NCI-H1105 (cell line): ENCODE results near the gene CMTM1.

Source experiments
- DNase-seq: peaks from one replicate; lab custom pipeline; 2025; lab: John Stamatoyannopoulos, UW

The CMTM1 gene, protein sequence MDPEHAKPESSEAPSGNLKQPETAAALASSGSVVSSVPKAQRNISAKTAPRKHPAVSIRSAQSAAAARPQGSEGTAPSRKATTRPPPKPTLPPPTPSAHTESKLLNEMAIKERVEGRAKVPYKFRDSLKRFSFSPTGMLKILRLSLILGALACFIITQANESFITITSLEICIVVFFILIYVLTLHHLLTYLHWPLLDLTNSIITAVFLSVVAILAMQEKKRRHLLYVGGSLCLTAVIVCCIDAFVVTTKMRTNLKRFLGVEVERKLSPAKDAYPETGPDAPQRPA

DNA sequence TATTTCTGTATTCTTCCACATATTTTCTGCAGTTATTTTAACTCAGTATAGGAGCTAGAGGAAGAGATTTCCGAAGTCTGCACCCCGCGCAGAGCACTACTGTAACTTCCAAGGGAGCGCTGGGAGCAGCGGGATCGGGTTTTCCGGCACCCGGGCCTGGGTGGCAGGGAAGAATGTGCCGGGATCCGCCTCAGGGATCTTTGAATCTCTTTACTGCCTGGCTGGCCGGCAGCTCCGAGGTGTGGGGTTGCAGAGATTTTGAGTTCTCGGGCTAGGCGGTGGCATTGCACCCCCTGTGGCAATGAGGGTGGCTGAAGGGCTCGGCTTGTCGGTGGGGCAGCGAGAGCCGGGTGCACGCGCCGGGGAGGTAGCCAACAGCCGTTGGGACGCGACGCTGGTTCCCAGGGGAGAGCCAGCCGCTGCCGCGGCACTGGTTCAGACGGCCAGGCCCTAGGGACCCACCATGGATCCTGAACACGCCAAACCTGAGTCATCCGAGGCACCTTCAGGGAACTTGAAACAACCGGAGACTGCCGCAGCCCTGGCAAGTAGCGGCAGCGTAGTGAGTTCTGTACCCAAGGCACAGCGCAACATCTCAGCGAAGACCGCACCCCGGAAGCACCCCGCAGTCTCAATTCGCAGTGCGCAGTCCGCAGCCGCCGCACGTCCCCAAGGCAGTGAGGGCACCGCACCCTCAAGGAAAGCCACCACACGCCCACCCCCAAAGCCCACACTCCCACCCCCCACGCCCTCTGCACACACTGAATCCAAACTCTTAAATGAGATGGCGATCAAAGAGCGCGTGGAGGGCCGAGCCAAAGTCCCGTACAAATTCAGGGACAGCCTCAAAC lies at the start of gene CMTM1:
TSS of gene CMTM1 (plus strand) at position 389 of the 851 bp plus-strand sequence. CDS start at position 464, 75 bp downstream.
- DNase-seq: no peak

DNA sequence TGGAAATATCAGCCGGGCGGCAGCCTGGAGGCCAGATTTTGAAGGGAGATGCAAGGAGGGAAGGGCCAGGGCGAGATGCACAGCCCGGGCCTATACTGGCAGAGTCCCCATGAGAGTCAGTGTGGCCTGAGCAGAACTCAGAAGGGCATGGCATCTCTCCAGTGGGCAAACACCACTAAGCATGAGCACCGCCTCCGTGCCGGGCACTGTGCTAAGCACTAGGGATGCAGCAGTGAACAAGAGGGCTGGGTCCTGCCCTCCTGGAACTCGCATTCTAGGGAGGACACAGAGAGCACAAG lies 49.8 kb upstream of the CMTM1 start:
- DNase-seq: no peak

DNA sequence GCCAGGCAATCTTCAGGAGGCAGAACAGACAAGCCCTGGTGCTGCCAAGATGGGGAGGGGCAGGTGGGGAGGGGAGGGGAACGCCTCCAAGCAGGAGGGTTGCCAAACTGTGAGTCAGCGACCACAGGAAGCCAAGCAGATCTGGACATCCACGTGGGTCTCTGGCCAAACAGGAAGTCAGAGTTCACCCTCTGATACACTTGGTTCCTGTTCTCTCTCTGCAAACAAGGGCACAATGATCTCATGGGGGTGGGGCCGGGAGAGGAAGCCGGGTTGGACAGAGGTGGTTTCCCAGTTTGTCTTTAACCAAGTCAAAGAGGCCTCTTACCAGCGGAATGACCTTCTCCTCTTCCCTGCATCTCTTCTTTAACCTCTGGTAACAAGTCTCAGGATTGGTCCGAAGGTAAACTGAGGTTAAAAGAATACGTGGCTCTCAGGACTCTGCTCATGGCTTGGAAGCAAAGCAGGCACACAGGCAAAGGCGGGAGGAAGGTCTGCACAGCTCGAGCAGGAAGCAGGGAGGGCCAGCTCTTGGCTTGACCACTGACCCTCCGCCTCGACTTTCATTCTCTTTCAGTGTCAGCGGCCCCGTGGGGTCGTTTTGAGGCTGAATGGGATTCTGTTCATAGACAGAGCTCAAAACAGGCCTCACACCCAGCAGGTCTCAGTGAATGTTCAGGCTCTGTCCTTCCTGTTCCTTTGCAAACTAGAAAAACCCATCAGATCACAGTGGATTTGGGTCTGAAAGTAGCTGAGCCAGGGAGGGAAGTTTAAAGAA lies 49.2 kb upstream of the CMTM1 start:
- no peak for DNase-seq

DNA sequence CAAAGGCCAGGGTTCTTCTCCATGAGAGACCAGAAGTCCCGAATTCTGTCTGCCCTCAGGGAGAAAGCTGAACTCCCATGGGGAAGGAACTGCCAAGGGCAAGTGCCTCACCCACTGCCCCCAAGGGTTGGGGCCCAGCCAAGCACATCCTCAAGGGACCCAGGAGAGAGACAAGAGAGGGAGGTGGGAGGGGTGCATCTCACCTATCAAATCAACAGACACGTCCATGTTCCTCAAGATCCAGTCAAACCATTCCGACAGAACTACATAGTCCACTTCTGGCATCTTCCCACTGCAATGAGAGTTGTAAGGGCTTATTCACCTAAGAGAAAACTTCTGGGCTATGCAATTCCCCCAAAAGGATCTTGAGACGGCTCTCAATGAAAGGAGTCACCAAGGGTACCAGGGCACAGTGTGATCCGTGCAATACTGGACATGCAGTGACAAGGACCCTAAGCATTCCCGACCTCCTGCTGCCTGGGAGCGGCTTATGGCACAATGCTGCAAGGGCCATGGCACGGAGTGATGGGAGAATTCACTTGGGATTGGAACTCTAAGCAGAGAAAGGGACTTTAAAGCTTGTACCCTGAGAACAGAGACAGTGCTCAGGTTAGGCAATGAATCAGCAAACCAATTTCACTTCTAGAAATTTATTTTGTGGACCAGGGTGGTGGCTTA lies 48.5 kb upstream of the CMTM1 start:
- no peak for DNase-seq

DNA sequence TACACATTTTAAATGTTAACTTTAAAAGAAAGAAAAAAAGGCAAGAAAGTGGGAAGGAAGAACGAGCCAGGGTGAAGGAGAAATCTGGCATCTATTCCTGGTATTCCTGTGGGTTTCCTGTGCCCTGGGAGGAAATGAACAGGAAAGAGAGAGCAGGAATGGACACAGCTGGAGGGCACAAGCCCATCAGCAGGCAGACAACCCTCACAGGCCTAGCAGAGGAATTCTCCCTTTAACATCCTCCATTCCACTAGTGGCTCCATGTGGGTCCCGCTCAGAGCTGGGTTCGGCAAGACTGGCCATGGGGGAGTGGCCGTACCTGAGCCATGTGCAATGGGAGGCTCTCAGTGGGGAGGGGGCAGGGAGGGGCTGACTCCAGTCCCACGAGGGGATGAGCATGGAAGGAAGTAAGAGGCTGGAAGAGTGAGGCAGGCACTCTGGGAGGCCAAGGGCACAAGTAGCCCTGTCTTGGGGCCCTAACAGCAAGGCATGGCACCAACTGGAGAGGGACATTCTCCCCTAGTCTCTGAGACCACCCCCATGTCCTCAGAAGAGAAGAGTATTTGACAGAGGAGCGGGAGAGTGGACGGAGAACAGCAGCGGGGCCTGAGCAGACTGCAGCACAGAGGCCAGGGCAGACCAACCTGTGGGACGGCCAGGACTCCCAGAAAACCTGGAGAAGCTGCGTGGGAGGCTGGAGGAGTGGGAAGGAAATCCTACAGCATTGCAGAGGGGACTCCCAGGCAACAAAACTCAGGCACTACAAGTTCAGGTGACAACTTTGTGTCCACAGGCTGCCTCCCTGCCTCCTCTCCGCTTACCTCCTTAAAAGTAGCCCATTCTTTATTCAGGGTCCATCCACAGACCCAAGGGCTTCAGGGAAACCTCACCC lies 46.5 kb upstream of the CMTM1 start:
- DNase-seq: no peak

DNA sequence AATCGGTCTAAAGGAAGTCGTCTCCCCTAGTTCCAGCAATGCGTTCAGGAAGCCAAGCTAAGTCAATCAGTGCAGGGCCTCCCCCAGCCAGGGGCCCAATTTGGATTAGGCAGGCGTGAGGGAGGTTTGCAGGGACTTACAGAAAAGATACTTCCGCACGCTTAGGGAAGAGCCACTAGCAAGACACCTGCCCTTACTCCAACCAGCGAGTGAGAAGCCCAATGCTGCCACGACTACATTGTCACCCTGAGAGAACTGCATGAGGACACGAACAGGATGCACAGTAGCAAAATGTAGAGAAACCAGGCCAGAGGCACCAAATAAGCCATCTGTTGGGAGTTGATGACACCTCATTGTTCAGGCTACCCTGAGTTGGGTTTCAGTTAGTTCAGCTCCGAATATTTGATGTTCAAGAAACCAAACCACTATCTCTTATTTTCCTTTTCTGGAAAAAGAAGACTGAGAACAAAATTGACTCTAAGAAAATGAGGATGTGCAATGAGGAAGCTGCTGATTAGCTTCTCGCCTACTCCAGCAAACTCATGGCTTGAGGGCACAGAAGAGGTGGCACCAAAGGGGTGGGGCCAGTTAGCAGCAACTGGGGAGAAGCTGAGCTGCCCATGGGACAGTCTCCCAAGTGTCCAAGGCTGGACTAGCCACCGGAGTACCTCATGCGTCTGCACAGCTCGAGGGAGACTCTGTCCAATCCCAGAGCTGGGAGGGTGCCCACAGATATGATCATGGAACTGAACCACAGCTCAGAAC lies 45.7 kb upstream of the CMTM1 start:
- DNase-seq: no peak

DNA sequence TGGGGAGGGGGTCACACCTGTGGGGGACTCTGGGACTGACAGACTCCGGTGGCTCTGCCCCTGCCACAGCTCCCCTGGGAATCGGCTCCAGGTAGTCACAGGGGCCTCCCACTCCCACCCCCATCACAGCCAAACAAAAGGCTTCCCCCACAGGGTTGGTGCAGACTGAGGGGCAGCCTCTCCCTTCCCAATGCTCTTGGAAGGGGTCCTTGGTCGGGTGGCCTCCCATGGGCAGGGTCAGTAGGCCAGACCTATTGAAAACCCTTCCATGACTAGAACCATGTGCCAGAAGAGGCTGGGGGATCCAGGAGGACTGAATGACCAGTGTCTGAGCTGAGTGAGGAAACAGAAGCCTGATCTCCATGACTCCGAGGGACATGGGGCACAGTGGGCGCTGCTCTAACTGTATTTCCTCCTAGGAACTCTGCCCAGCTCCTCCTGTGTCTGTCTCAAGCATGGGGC lies 45.0 kb upstream of the CMTM1 start:
- DNase-seq: no peak

DNA sequence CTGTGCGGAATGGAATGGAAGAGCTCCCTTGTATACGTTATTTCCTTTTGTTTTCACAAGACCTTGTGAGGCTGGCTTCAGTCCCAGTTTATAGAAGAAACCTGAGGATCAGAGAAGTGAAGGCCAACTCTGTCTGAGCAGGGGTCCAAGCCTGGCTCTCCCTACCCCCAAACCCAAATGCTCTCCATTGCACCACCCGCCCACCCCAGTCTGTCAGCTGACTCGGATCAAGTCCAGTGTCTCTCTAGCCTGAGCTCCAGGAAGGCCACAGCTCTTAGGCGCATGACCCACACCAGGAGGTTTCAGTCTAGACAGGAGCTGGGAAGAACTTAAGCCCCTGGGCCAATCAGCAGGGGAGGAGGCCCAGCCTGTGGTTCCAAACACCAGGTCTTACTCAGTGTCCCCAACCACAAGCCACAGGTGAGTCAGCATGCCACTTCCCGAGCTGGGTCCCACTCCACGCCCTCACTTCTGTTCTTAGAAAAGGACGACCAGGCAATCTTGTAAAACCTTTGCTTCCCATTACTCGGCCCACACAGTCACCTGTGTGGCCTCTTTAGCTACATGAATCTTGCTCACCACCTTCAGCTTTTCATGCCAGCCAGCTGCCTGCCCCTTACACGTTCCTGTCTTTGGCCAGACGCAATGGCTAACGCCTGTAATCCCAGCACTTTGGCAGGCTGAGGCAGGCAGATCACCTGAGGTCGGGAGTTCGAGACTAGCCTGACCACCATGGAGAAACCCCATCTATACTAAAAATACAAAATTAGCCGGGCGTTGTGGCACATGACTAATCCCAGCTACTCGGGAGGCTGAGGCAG lies 44.1 kb upstream of the CMTM1 start:
- no peak for DNase-seq

DNA sequence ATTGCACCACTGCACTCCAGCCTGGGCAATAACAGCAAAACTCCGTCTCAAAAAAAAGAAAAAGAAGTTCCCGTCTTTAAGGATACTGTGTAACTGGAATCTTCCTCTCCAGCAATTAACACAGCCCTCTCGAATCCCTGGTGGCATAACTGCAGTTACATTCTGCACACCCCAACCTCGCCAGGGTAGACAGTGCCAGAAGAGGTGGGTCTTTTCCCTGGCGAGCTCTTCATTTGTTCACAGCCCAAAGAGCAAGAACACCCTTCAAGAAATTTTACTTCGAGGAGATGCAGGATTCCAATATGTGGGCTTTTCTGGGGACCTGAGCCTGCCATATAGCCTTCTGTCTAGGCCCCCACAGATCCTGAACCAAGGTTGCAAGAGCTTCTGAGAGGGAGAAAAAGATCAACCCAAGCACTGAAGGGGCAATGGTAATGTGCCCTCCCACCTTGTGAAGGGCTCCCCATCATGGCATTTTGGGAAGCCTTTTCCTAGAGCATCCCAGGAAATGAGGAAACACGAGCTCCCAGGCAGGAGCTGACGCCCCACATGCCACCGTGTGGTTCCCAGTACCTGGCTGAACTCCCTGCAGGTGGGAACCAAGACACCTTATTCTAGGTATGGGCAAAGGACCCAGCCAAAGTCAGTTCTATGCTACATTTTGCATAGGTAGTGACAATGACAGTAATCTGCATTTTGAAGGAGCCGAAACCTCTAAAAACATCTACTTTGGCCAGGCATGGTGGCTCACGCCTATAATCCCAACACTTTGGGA lies 43.2 kb upstream of the CMTM1 start:
- DNase-seq: no peak

DNA sequence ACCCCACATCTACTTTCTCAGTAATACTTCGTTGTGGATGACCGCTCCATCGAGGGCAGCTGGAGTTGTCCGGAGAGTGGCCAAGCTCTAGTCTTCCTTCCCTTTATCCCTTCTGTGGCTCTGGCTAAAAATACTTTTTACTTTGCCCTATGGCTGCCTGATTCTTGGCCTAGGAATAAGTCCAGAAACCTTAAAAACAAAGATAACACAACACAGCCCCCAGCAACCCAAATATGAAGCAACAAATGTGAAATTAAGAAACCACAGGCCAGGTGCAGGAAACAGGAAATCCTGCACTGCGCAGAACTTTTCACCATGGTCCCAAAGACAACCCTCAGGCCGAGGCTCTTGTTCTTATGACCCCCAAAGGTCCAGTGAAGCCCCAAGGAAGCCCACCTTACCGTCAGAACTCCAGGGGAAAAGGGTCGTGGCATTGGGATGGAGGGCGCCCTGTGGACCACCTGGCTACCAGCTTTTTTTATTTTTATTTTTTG lies 42.3 kb upstream of the CMTM1 start:
- DNase-seq: no peak

DNA sequence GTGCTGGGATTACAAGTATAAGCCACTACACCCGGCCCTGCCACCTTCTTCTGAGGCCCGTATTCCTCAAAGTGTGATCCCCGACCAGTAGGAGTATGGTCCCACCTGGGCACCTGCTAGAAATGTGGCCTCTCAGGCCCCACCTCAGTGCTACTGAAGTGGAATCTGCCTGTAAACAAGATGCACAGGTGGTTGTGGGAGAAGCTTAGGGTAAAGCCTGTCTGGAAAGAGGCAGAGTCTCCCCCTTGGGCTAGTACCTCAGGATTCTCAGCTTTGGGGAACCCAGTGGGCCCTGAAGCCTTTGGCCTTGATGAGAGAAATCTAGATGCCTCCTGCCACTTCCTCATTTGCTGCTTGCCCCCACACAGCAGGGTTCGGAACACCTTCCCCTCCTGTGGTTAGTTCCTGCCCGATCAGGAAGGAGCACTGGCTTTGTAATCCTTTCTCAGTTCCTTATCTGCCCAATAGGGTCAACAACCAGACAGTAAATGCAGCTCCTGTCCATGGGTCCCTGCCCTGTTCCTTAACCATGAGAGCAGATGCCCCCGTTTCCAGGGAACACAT lies 41.6 kb upstream of the CMTM1 start:
- no peak for DNase-seq

DNA sequence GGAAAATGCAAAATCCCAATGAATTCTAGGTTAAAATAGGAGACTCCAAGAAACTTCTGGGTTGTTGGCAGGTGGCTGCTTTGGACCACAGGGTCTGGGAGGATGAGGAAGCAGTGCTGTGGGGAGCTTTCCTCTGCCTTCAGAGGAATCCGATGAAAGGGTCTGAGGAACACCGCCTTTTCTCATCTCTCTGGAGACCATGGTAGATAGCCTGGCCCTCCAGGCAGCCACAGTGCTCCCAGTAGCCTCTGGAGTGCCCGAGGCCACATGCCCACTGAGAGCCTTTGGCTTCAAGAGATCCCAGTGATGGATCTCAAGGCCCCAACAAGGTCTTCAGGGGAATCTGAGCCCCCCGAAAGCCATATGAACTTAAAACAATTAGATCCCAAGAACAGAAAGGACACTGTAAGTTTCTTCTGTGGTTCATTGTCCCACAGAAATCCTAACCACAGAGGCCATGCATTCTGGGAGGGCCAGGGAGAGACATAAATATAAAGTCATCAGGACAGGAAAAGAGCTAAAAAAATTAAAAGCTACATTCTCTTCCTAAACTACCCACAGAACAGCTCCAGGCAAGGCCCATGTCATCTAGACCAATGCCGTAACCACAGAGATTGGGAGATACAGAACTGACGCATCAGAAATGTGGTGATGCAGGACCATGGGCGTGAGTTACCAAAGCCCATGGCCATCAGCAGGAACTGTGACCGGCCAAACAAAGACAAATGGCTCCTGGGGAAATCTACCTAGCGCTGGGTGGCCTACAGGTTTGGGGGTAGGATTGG lies 40.7 kb upstream of the CMTM1 start:
- no peak for DNase-seq

DNA sequence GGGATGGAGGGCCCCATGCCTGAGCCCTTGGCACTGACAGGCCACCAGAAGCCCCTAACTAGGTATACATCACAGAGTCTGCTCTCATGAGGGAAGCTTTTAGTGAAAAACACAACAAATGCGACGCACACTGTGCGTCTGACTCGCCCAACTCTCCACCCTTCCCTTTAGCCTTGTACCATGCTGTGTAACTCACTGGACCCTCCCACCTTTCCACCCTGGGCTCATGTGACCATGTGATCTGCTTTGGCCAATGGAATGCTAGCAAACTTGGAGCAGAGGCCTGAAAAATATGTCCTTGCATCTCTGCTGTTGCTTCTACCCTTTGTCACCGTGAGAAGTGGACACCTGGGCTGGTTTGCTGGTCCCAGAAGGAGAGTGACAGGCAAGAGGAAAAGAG lies 37.9 kb upstream of the CMTM1 start:
- no peak for DNase-seq

DNA sequence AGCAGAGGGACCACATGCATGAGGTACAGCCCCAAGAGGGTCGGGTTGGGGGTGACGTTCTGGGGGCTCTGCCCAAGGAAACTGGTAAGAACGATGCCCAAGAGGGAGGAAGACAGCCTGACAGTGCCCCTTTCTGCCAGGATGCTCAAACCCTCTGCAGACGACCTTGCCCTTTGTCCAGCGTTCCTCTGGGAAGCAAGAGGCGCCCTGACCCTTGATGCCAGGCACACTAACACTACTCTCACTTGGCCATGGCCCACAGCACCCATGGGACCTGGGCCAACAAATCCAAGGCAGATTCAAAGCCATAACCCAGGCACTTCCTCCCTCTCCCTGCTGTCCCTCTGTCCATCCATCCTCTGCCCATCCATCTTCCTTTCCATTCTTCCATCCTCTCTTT lies 36.8 kb upstream of the CMTM1 start:
- no peak for DNase-seq

DNA sequence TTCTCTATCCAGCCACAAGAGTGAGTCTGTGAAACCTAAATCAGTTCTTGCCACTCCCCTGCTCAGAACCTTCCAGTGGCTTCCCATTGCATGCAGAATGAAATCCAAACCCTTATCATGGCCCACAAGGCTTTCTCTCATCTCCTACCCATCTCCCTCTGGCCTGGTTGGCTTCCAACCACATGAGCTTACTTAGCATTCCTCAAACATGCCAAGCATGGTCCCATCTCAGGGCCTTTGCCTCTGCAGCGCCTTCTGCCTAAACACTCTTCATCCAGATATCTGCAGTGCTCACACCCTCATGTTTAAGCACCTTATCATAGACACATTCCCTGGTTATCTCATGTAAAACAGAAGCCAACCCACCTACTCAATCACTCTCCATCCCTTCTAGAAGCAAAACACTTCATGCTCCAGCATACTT lies 31.9 kb upstream of the CMTM1 start:
- no peak for DNase-seq

DNA sequence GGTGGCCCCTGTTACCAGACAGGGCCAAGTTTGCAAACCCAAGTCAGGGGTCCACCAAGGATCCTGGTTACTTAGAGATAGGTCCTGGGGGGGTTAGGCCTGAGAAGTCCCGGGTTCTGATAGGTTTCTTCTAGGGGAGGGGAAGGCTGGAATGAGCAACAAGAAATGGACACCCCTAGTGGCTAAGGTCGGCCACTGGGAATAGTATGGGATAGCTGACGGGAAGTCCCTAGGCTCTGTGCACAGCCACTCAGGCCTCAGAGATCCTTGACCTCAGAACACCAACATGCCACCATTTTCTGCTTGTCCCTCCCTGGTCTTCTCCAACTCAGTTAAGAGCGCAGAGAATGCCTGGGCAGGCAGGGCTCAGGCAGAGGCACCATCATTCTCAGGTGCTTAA lies 29.7 kb upstream of the CMTM1 start:
- DNase-seq: no peak

DNA sequence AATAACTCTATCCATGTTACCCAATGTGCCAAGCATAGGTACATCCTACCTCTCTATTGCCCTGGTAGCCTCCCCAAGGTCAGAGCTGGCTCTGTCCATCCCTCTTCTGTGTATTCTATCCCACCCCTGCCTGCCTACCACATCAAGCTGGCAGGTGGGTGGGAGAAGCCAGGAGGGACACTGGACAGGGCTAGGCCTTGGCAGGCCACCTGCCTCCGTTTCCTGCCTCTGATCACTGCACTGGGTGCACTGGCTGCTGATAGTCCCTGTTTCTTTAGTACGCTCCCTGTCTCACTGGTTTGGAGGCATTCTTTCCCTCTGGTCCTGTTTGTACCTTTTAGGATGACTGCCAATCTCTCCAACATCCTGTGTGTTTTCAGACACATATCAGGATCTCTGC lies 29.0 kb upstream of the CMTM1 start:
- no peak for DNase-seq
